Lung (tissue), 12 donors: ENCODE data around the gene CPLX1. TPM values are rescaled to one million over a fixed set of nuclear protein-coding genes. Genes with fewer than 3 reads are reported as not detected.

Source experiments
- ATAC-seq: fragments of 200-7000 bp; cut with Tn5 transposase; one replicate; pipeline ENCODE4 v1.9.1; 2020; ENCODE audit warnings: moderate number of reproducible peaks; ENCODE audit not compliant: insufficient read depth, low FRiP score
- DNase-seq, 3 donors: peaks; one replicate each; pipeline ENCODE4 v3.0.0-alpha.2; 2013 to 2017
- H3K27ac ChIP-seq, 2 donors: one replicate each; pipeline ENCODE4 v1.5.1; 2013; ENCODE audit warnings: mild to moderate bottlenecking in 2 of 2, moderate library complexity in 2 of 2, control low read depth in 1 of 2, inconsistent platforms in 1 of 2, low read depth in 1 of 2, low read length in 1 of 2
- H3K27me3 ChIP-seq, 3 donors: one replicate each; pipeline ENCODE4 v1.5.1; 2013; ENCODE audit warnings: low read length in 2 of 3; ENCODE audit not compliant: control insufficient read depth in 3 of 3, insufficient read depth in 3 of 3
- H3K36me3 ChIP-seq, 4 donors: one replicate each; pipeline ENCODE4 v1.5.1; 2013; ENCODE audit warnings: low read length in 4 of 4, mild to moderate bottlenecking in 1 of 4, moderate library complexity in 1 of 4; ENCODE audit not compliant: control insufficient read depth in 4 of 4, insufficient read depth in 4 of 4
- H3K4me1 ChIP-seq, 5 donors: one replicate each; pipeline ENCODE4 v1.5.1; 2013; ENCODE audit warnings: low read length in 5 of 5, mild to moderate bottlenecking in 2 of 5, moderate library complexity in 1 of 5; ENCODE audit not compliant: control insufficient read depth in 5 of 5, insufficient read depth in 5 of 5
- H3K4me3 ChIP-seq: one replicate; pipeline ENCODE4 v1.5.1; 2013; ENCODE audit warnings: mild to moderate bottlenecking, control low read depth, moderate library complexity
- H3K9ac ChIP-seq, 2 donors: one replicate each; pipeline ENCODE4 v1.5.1; 2013; ENCODE audit warnings: low read length in 2 of 2, control low read depth in 1 of 2; ENCODE audit not compliant: insufficient read depth in 1 of 2
- H3K9me3 ChIP-seq, 4 donors: one replicate each; pipeline ENCODE4 v1.5.1; 2013; ENCODE audit warnings: low read length in 3 of 4, mild to moderate bottlenecking in 1 of 4, moderate library complexity in 1 of 4; ENCODE audit not compliant: control insufficient read depth in 4 of 4, insufficient read depth in 3 of 4
- CTCF ChIP-seq: IDR thresholded peaks from 2 replicates; pipeline ENCODE4 v1.5.1; 2012; ENCODE audit warnings: mild to moderate bottlenecking; ENCODE audit errors: control extremely low read depth, extremely low read depth
- WGBS, 2 donors: extraction: QIAGEN DNeasy Blood & Tissue Kit; methylation state at CpG; one replicate each; pipeline ENCODE4 v1.1.7; 2013; 5-methylcytosine and 5-hydroxymethylcytosine counted together
- polyA plus RNA-seq, 2 donors: library from polyadenylated mRNA; stranded (reverse); fragments of 200-250 nt; gene quantifications; one replicate each; pipeline ENCODE4 v1.2.1, GENCODE V29; 2013
- total RNA-seq, 2 donors: library from RNA; depleted of rRNA in 1 of 2; stranded (reverse); fragments of >200 nt in 1 of 2; gene quantifications; one replicate each; pipeline ENCODE4 v1.2.1, GENCODE V29; 2014 to 2021
- donor health status: control.
- donor health status: control.
- donor health status: Bipolar disorder and iron deficiency.
- donor health status: healthy.
- donor health status: DM: yes; HTN: yes; CAD: no.

CPLX1 gene
- total and polyA plus RNA-seq, 4 donors = 1.1 to 3.9 (median 2.1) TPM

DNA sequence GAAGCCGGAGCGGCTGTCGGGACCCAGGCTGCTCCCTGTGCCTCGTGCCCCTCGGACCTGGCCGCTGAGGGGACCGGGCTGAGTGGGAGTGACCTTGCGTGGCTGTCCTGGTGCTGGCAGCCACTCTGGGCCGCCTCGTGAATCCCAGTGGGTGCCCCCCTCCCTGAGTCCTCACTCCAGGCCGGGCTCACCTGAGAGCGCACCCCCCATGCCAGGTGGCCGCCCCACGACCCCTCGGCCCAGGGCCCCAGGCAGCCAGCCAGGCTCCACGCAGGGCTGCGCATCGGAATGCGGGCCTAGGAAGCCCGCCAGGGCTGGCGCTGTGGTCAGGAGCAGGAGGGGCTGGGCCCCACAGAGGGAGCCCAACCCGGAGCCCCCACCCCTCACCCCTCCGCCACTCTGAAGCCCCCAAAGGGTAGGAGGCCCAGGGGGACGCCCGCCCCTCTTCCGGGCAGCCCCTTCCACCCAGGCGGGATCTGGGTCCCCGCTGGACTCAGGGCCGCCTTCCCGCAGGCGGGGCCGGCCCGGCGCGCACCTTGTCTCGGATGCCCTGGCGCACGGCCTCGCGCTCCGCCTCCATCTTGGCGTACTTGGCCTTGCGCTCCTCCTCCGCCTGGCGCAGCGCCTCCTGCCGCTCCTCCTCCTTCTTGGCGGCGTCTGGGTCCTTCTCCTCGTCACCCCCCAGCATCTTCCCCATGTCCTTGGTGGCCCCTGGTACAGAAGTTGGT is 33.9 kb downstream of the CPLX1 start:
- Histone ChIP-seq H3K27me3 (peaks cover 10 to 52% (median 36%) of the 10 kb centered on the region in 3 donors), H3K4me3 (no peak overlapping the region), H3K9ac (no peak overlapping the region), H3K36me3 (no peaks in the 10 kb centered on the region), H3K9me3 (peaks cover 0 to 6% (median 0%) of the 10 kb centered on the region in 4 donors), H3K27ac (no peak overlapping the region), H3K4me1 (peaks cover 0 to 14% (median 8%) of the 10 kb centered on the region in 5 donors)
- 13 to 16% methylated on average over 40 to 50 of the region's 50 CpGs for WGBS, 2 donors
- TF ChIP-seq CTCF = no peak
- peak; percentile 51 to 70 (median 63) for DNase-seq
- ATAC-seq = no peak

DNA sequence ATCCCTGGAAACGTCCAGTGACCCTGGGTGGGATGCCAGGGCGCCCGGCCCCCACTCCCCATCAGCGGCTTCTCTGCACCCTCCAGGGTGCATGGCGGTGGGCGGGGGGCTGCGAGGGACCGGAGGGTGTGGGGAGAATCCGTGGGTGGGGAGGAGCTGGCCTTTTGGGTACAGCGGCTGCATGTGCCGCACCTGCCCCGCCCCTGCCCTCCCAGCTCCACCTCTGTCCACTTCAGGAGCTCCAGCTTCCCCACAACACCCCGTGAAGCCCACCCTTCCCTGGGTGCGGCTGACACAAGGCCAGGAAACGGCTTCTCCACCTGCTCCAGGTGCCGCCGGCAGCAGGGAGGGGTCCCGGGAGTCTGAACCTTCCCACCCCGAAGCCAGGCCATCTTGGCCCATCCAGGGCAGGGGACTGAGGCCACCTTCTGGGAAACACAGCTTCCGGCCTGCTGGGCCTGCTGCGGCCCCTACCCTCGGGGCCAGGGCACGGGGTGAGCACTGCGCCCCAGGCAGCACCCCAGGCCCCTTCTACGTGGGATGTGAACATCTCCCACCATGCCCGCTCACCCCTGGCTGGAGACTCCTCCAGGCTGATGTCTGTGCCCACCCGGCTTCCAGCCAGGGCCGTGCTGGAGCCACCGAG is 34.6 kb downstream of the CPLX1 start:
- H3K27ac ChIP-seq = no peak overlapping the region
- peaks cover 0 to 18% (median 8%) of the 10 kb centered on the region in 5 donors for H3K4me1 ChIP-seq
- ATAC-seq (no peak), DNase-seq (no peak)
- no peak overlapping the region for H3K9ac ChIP-seq
- TF ChIP-seq CTCF = no peak
- peaks cover 0 to 6% (median 0%) of the 10 kb centered on the region in 4 donors for H3K9me3 ChIP-seq
- H3K4me3 ChIP-seq = no peak overlapping the region
- H3K36me3 ChIP-seq = no peaks in the 10 kb centered on the region
- peaks cover 13 to 47% (median 33%) of the 10 kb centered on the region in 3 donors for H3K27me3 ChIP-seq
- 65% methylated on average over 25 to 29 of the region's 29 CpGs for WGBS, 2 donors

- no peak for TF ChIP-seq CTCF
- H3K27me3 ChIP-seq = peaks cover 13 to 43% (median 29%) of the 10 kb centered on the region in 3 donors
- peaks cover 0 to 21% (median 13%) of the 10 kb centered on the region in 5 donors for H3K4me1 ChIP-seq
- peaks cover 0 to 5% (median 0%) of the 10 kb centered on the region in 4 donors for H3K9me3 ChIP-seq
- DNase-seq = no peak
- H3K36me3 ChIP-seq = no peaks in the 10 kb centered on the region
- H3K4me3 ChIP-seq = no peak overlapping the region
- H3K9ac ChIP-seq = no peak overlapping the region
- no peak for ATAC-seq
- 54 to 82% methylated on average over 8 of the region's 8 CpGs for WGBS, 2 donors
- H3K27ac ChIP-seq = no peak overlapping the region
Measured at GRCh38 chr4:790466-790820, 35.5 kb downstream of the CPLX1 start.
